ENCODE data around the gene SPATA31E1. TPM values are rescaled to one million over a fixed set of nuclear protein-coding genes. Genes with fewer than 3 reads are reported as not detected.

Gene SPATA31E1
- total RNA-seq, 3 donors from 2014 or later: not detected

- no peaks in the 10 kb centered on the region for H3K36me3 ChIP-seq
- DNase-seq (ENCODE audit: low spot score in 2 of 2): no peak
- intact Hi-C loops (cut with DNase I; ENCODE audit: low total_unique reads): no loop called here
- no peaks in the 10 kb centered on the region for H3K9me3 ChIP-seq
- TF ChIP-seq POLR2AphosphoS5 (IDR thresholded peaks at IDR 0.05): no peak
- no peak for TF ChIP-seq CTCF (IDR thresholded peaks at IDR 0.05)
- TF ChIP-seq POLR2A (IDR thresholded peaks at IDR 0.05): no peak
- no peak overlapping the region for H3K27ac ChIP-seq
- H3K4me3 ChIP-seq: no peak overlapping the region
- peaks cover 0 to 7% of the 10 kb centered on the region in 2 donors for H3K27me3 ChIP-seq
- H3K4me1 ChIP-seq: no peaks in the 10 kb centered on the region
These were observed 2.1 kb downstream of the SPATA31E1 start for GRCh38 chr9:87884578-87885459.

GRCh38 chr9:87885484-87886189 is 3.0 kb downstream of the SPATA31E1 start:
- peaks cover 0 to 7% of the 10 kb centered on the region in 2 donors for H3K27me3 ChIP-seq
- no peak for TF ChIP-seq CTCF (IDR thresholded peaks at IDR 0.05)
- TF ChIP-seq POLR2A (IDR thresholded peaks at IDR 0.05): no peak
- no peak for TF ChIP-seq POLR2AphosphoS5 (IDR thresholded peaks at IDR 0.05)
- no peak overlapping the region for H3K4me3 ChIP-seq
- H3K9me3 ChIP-seq: no peaks in the 10 kb centered on the region
- no peaks in the 10 kb centered on the region for H3K36me3 ChIP-seq
- DNase-seq (ENCODE audit: low spot score in 2 of 2): no peak
- intact Hi-C loops (cut with DNase I; ENCODE audit: low total_unique reads): no loop called here
- no peaks in the 10 kb centered on the region for H3K4me1 ChIP-seq
- H3K27ac ChIP-seq: no peak overlapping the region

- H3K4me3 ChIP-seq: no peak overlapping the region
- no peak for DNase-seq (ENCODE audit: low spot score in 2 of 2)
- TF ChIP-seq POLR2A (IDR thresholded peaks at IDR 0.05): no peak
- no peaks in the 10 kb centered on the region for H3K36me3 ChIP-seq
- no peak overlapping the region for H3K27ac ChIP-seq
- intact Hi-C loops (cut with DNase I; ENCODE audit: low total_unique reads): no loop called here
- peaks cover 0 to 7% of the 10 kb centered on the region in 2 donors for H3K27me3 ChIP-seq
- H3K9me3 ChIP-seq: no peaks in the 10 kb centered on the region
- H3K4me1 ChIP-seq: no peaks in the 10 kb centered on the region
These were observed 3.7 kb downstream of the SPATA31E1 start for GRCh38 chr9:87886210-87886932.

GRCh38 chr9:87886933-87887505 is 4.3 kb downstream of the SPATA31E1 start:
- TF ChIP-seq POLR2A (IDR thresholded peaks at IDR 0.05) (no peak), POLR2AphosphoS5 (IDR thresholded peaks at IDR 0.05) (no peak), CTCF (IDR thresholded peaks at IDR 0.05) (no peak)
- DNase-seq (ENCODE audit: low spot score in 2 of 2): no peak
- intact Hi-C loops (cut with DNase I; ENCODE audit: low total_unique reads): no loop called here
- no peak overlapping the region for H3K4me3 ChIP-seq
- no peaks in the 10 kb centered on the region for H3K9me3 ChIP-seq
- peaks cover 0 to 7% of the 10 kb centered on the region in 2 donors for H3K27me3 ChIP-seq
- H3K4me1 ChIP-seq: no peaks in the 10 kb centered on the region
- no peak overlapping the region for H3K27ac ChIP-seq
- no peaks in the 10 kb centered on the region for H3K36me3 ChIP-seq

GRCh38 chr9:87887661-87888480 is 5.2 kb downstream of the SPATA31E1 start:
- no peaks in the 10 kb centered on the region for H3K36me3 ChIP-seq
- DNase-seq (ENCODE audit: low spot score in 2 of 2): no peak
- no peaks in the 10 kb centered on the region for H3K9me3 ChIP-seq
- peaks cover 0 to 7% of the 10 kb centered on the region in 2 donors for H3K27me3 ChIP-seq
- no peak overlapping the region for H3K4me3 ChIP-seq
- no peak overlapping the region for H3K27ac ChIP-seq
- no peaks in the 10 kb centered on the region for H3K4me1 ChIP-seq
- intact Hi-C loops (cut with DNase I; ENCODE audit: low total_unique reads): no loop called here
- no peak for TF ChIP-seq POLR2A (IDR thresholded peaks at IDR 0.05)
- no peak for TF ChIP-seq POLR2AphosphoS5 (IDR thresholded peaks at IDR 0.05)
- TF ChIP-seq CTCF (IDR thresholded peaks at IDR 0.05): no peak
